ENCODE results near the gene MAP4K4. TPM values are rescaled to one million over a fixed set of nuclear protein-coding genes. Genes with fewer than 3 reads are reported as not detected.

The MAP4K4 gene
- total RNA-seq, 1 donor from 2014 or later: 36.8 TPM

GRCh38 chr2:101731221-101732054, 33.9 kb downstream of the MAP4K4 start:
- no peaks in the 10 kb centered on the region for H3K9me3 Mint-ChIP-seq
- no peaks in the 10 kb centered on the region for H3K27me3 Mint-ChIP-seq (ENCODE audit: low read depth)
- H3K4me1 Mint-ChIP-seq (ENCODE audit: low read depth): peaks cover 66% of the 10 kb centered on the region
- H3K36me3 Mint-ChIP-seq (ENCODE audit: low read depth): no peaks in the 10 kb centered on the region
- intact Hi-C loops (cut with micrococcal nuclease): no loop called here
- no peak overlapping the region for H3K27ac Mint-ChIP-seq
- H3K4me3 Mint-ChIP-seq (ENCODE audit: low read depth): no peak overlapping the region
- DNase-seq (ENCODE audit: low spot score): no peak

GRCh38 chr2:101732199-101732598, 34.7 kb downstream of the MAP4K4 start:
- Mint-ChIP-seq H3K4me3 (ENCODE audit: low read depth) (no peak overlapping the region), H3K36me3 (ENCODE audit: low read depth) (no peaks in the 10 kb centered on the region), H3K9me3 (no peaks in the 10 kb centered on the region), H3K27me3 (ENCODE audit: low read depth) (no peaks in the 10 kb centered on the region), H3K27ac (no peak overlapping the region), H3K4me1 (ENCODE audit: low read depth) (peaks cover 69% of the 10 kb centered on the region)
- no peak for DNase-seq (ENCODE audit: low spot score)
- intact Hi-C loops (cut with micrococcal nuclease): no loop called here

- peaks cover 68% of the 10 kb centered on the region for H3K4me1 Mint-ChIP-seq (ENCODE audit: low read depth)
- H3K27ac Mint-ChIP-seq: no peak overlapping the region
- H3K4me3 Mint-ChIP-seq (ENCODE audit: low read depth): no peak overlapping the region
- no peaks in the 10 kb centered on the region for H3K36me3 Mint-ChIP-seq (ENCODE audit: low read depth)
- DNase-seq (ENCODE audit: low spot score): no peak
- intact Hi-C loops (cut with micrococcal nuclease): no loop called here
- no peaks in the 10 kb centered on the region for H3K27me3 Mint-ChIP-seq (ENCODE audit: low read depth)
- H3K9me3 Mint-ChIP-seq: no peaks in the 10 kb centered on the region
Observed at GRCh38 chr2:101732773-101733256, 35.3 kb downstream of the MAP4K4 start.

GRCh38 chr2:101733257-101733993, 35.9 kb downstream of the MAP4K4 start:
- Mint-ChIP-seq H3K4me3 (ENCODE audit: low read depth) (no peak overlapping the region), H3K9me3 (no peaks in the 10 kb centered on the region), H3K4me1 (ENCODE audit: low read depth) (peaks cover 68% of the 10 kb centered on the region), H3K36me3 (ENCODE audit: low read depth) (no peaks in the 10 kb centered on the region), H3K27ac (no peak overlapping the region), H3K27me3 (ENCODE audit: low read depth) (no peaks in the 10 kb centered on the region)
- intact Hi-C loops (cut with micrococcal nuclease): no loop called here
- DNase-seq (ENCODE audit: low spot score): no peak

GRCh38 chr2:101734505-101735165, 37.1 kb downstream of the MAP4K4 start:
- no peak for DNase-seq (ENCODE audit: low spot score)
- intact Hi-C loops (cut with micrococcal nuclease): loop anchor here (5.0 kb wide), 2 partner anchors 37 to 317 kb away; partner anchors contain the start of gene MAP4K4
- H3K27me3 Mint-ChIP-seq (ENCODE audit: low read depth): no peaks in the 10 kb centered on the region
- H3K36me3 Mint-ChIP-seq (ENCODE audit: low read depth): no peaks in the 10 kb centered on the region
- H3K9me3 Mint-ChIP-seq: no peaks in the 10 kb centered on the region
- H3K4me3 Mint-ChIP-seq (ENCODE audit: low read depth): no peak overlapping the region
- H3K4me1 Mint-ChIP-seq (ENCODE audit: low read depth): peaks cover 64% of the 10 kb centered on the region
- H3K27ac Mint-ChIP-seq: no peak overlapping the region

- intact Hi-C loops (cut with micrococcal nuclease): loop anchor here (5.0 kb wide), 2 partner anchors 38 to 318 kb away; partner anchors contain the start of gene MAP4K4
- H3K27me3 Mint-ChIP-seq (ENCODE audit: low read depth): no peaks in the 10 kb centered on the region
- DNase-seq (ENCODE audit: low spot score): no peak
- H3K4me3 Mint-ChIP-seq (ENCODE audit: low read depth): no peak overlapping the region
- H3K36me3 Mint-ChIP-seq (ENCODE audit: low read depth): no peaks in the 10 kb centered on the region
- peaks cover 58% of the 10 kb centered on the region for H3K4me1 Mint-ChIP-seq (ENCODE audit: low read depth)
- H3K27ac Mint-ChIP-seq: no peak overlapping the region
- no peaks in the 10 kb centered on the region for H3K9me3 Mint-ChIP-seq
Observed at GRCh38 chr2:101735166-101735533, 37.6 kb downstream of the MAP4K4 start.

GRCh38 chr2:101736233-101736632, 38.7 kb downstream of the MAP4K4 start:
- DNase-seq (ENCODE audit: low spot score): no peak
- Mint-ChIP-seq H3K4me3 (ENCODE audit: low read depth) (no peak overlapping the region), H3K27me3 (ENCODE audit: low read depth) (no peaks in the 10 kb centered on the region), H3K9me3 (no peaks in the 10 kb centered on the region), H3K4me1 (ENCODE audit: low read depth) (peaks cover 55% of the 10 kb centered on the region), H3K27ac (no peak overlapping the region), H3K36me3 (ENCODE audit: low read depth) (no peaks in the 10 kb centered on the region)
- intact Hi-C loops (cut with micrococcal nuclease): loop anchor here (2.0 to 5.0 kb wide), 3 partner anchors 19 to 319 kb away; partner anchors contain the start of gene MAP4K4

- Mint-ChIP-seq H3K9me3 (no peaks in the 10 kb centered on the region), H3K27ac (no peak overlapping the region), H3K27me3 (ENCODE audit: low read depth) (no peaks in the 10 kb centered on the region), H3K4me1 (ENCODE audit: low read depth) (peaks cover 55% of the 10 kb centered on the region), H3K4me3 (ENCODE audit: low read depth) (no peak overlapping the region), H3K36me3 (ENCODE audit: low read depth) (no peaks in the 10 kb centered on the region)
- intact Hi-C loops (cut with micrococcal nuclease): loop anchor here (1.0 to 5.0 kb wide), 5 partner anchors 18 to 320 kb away; partner anchors contain the start of gene MAP4K4
- DNase-seq (ENCODE audit: low spot score): no peak
Observed at GRCh38 chr2:101736861-101737291, 39.4 kb downstream of the MAP4K4 start.

- DNase-seq (ENCODE audit: low spot score): no peak
- H3K4me3 Mint-ChIP-seq (ENCODE audit: low read depth): no peak overlapping the region
- no peaks in the 10 kb centered on the region for H3K27me3 Mint-ChIP-seq (ENCODE audit: low read depth)
- peaks cover 54% of the 10 kb centered on the region for H3K4me1 Mint-ChIP-seq (ENCODE audit: low read depth)
- intact Hi-C loops (cut with micrococcal nuclease): loop anchor here (1.0 to 5.0 kb wide), 5 partner anchors 17 to 320 kb away; partner anchors contain the start of gene MAP4K4
- H3K36me3 Mint-ChIP-seq (ENCODE audit: low read depth): no peaks in the 10 kb centered on the region
- H3K27ac Mint-ChIP-seq: no peak overlapping the region
- no peaks in the 10 kb centered on the region for H3K9me3 Mint-ChIP-seq
Observed at GRCh38 chr2:101737478-101738255, 40.2 kb downstream of the MAP4K4 start.

- H3K36me3 Mint-ChIP-seq (ENCODE audit: low read depth): no peaks in the 10 kb centered on the region
- DNase-seq (ENCODE audit: low spot score): no peak
- H3K27ac Mint-ChIP-seq: no peak overlapping the region
- intact Hi-C loops (cut with micrococcal nuclease): loop anchor here (5.0 kb wide), 2 partner anchors 41 to 321 kb away; partner anchors contain the start of gene MAP4K4
- peaks cover 53% of the 10 kb centered on the region for H3K4me1 Mint-ChIP-seq (ENCODE audit: low read depth)
- no peak overlapping the region for H3K4me3 Mint-ChIP-seq (ENCODE audit: low read depth)
- no peaks in the 10 kb centered on the region for H3K27me3 Mint-ChIP-seq (ENCODE audit: low read depth)
- H3K9me3 Mint-ChIP-seq: no peaks in the 10 kb centered on the region
Observed at GRCh38 chr2:101738649-101739048, 41.1 kb downstream of the MAP4K4 start.

GRCh38 chr2:101740555-101740964, 43.1 kb downstream of the MAP4K4 start:
- Mint-ChIP-seq H3K4me3 (ENCODE audit: low read depth) (no peak overlapping the region), H3K27me3 (ENCODE audit: low read depth) (no peaks in the 10 kb centered on the region), H3K4me1 (ENCODE audit: low read depth) (peaks cover 52% of the 10 kb centered on the region), H3K36me3 (ENCODE audit: low read depth) (no peaks in the 10 kb centered on the region), H3K9me3 (no peaks in the 10 kb centered on the region), H3K27ac (no peak overlapping the region)
- DNase-seq (ENCODE audit: low spot score): no peak
- intact Hi-C loops (cut with micrococcal nuclease): no loop called here
